Nephron progenitor cell (in vitro differentiated cells): ENCODE data around the gene TSPAN12.
A peak's percentile ranks its signal among the peaks of the same experiment; 100 is the strongest.

Source experiments
- DNase-seq: peaks from one replicate; pipeline ENCODE4 v3.0.0; 2021
- H3K27ac Mint-ChIP-seq: 2 replicates; pipeline ENCODE4 v1.8.0; 2021; ENCODE audit warnings: mild to moderate bottlenecking, moderate library complexity, mixed read lengths
- H3K27me3 Mint-ChIP-seq: 2 replicates; pipeline ENCODE4 v1.8.0; 2021; ENCODE audit warnings: mild to moderate bottlenecking, low read depth, mixed read lengths; ENCODE audit not compliant: poor library complexity
- H3K36me3 Mint-ChIP-seq: 2 replicates; pipeline ENCODE4 v1.8.0; 2021; ENCODE audit warnings: low read depth, mixed read lengths
- H3K4me1 Mint-ChIP-seq: 2 replicates; pipeline ENCODE4 v1.8.0; 2021; ENCODE audit warnings: mixed read lengths
- H3K4me3 Mint-ChIP-seq: 2 replicates; pipeline ENCODE4 v1.8.0; 2021; ENCODE audit warnings: mild to moderate bottlenecking, moderate library complexity, mixed read lengths
- H3K9me3 Mint-ChIP-seq: 2 replicates; pipeline ENCODE4 v1.8.0; 2021; ENCODE audit warnings: mild to moderate bottlenecking, moderate library complexity, mixed read lengths
- TF ChIP-seq, protein P1 (sequence below): fragments of 200-600 bp; sonication (generic); IDR thresholded peaks from 2 replicates; pipeline ENCODE4 v1.5.0; 2021; ENCODE audit warnings: antibody characterized with exemption

Gene TSPAN12

DNA sequence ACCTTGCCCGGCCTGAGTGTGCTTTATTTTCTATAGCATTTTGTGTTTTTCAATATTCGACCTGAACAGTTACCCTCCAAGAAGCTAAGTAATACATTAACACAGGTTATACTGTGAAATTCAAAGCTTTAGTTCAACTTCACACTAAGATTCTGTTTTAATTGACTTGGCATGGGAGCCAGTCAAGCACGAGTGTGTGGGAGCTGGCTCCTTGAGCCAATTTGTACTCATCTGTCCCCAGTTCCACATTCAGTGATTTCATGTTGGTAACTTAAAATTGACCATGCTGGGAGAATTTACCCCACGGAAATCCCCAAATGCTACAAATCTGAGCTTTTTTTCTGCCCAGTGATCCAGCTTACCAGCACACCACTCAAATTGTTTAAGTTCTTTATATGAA is 20.3 kb downstream of the TSPAN12 start:
- Mint-ChIP-seq H3K27ac (peak overlapping the region; percentile 83), H3K4me1 (peaks cover 64% of the 10 kb centered on the region)

DNA sequence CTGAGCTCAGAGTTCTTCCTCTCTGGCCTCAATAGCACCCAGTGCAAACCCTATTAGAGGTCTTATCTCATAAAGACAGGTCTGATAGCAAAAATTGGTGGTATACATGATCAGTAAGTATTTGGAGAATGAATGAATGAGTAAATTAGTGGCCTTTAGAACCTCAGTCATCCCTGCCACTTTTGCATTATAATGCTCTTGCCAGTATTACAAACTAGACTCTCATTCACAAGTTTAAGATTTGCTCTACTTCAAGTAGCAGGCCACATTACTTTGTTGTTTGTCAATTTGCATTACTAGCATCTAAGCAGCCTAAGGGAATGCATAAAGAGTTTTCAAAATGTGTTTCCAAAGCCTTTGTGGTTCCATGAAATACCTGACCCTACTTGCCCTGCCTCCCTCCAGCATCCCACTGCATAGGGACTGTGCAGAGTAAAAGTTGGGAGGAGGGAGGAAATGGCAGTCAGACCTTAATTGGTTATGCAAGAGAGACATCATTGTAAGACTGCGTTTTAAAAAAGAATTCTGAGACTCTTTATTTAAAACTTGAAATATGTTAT is 21.3 kb downstream of the TSPAN12 start:
- Mint-ChIP-seq H3K36me3 (peaks cover 60% of the 10 kb centered on the region), H3K4me3 (no peak overlapping the region), H3K4me1 (peaks cover 61% of the 10 kb centered on the region), H3K27ac (no peak overlapping the region), H3K27me3 (no peaks in the 10 kb centered on the region), H3K9me3 (no peaks in the 10 kb centered on the region)
- no peak for DNase-seq
- TF ChIP-seq, protein P1, sequence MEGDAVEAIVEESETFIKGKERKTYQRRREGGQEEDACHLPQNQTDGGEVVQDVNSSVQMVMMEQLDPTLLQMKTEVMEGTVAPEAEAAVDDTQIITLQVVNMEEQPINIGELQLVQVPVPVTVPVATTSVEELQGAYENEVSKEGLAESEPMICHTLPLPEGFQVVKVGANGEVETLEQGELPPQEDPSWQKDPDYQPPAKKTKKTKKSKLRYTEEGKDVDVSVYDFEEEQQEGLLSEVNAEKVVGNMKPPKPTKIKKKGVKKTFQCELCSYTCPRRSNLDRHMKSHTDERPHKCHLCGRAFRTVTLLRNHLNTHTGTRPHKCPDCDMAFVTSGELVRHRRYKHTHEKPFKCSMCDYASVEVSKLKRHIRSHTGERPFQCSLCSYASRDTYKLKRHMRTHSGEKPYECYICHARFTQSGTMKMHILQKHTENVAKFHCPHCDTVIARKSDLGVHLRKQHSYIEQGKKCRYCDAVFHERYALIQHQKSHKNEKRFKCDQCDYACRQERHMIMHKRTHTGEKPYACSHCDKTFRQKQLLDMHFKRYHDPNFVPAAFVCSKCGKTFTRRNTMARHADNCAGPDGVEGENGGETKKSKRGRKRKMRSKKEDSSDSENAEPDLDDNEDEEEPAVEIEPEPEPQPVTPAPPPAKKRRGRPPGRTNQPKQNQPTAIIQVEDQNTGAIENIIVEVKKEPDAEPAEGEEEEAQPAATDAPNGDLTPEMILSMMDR: no peak

More for the DNA sequence above, 20.3 kb downstream of the TSPAN12 start:
- Mint-ChIP-seq H3K36me3 (peaks cover 59% of the 10 kb centered on the region), H3K4me3 (no peak overlapping the region), H3K9me3 (no peaks in the 10 kb centered on the region), H3K27me3 (no peaks in the 10 kb centered on the region)
- TF ChIP-seq, protein P1: no peak
- DNase-seq: no peak

DNA sequence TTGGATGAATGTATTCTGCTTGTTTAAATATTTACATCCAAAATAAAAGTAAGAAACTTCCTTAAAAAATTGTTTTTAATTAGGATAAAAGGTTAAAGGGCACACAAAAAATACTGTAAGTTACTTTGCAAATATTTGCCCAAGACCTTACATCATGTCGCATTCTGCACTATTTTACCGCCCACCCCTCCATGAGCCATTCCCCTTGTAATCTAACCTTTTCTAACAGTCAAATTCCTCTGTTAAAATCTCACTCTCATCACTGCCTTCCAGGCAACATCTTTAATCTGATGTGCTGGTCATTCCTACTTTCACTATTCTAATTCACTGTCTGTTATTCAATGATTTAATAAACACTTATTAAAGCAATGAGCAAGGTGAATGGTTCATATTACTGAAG is 23.2 kb downstream of the TSPAN12 start:
- H3K27ac Mint-ChIP-seq: no peak overlapping the region
- no peak overlapping the region for H3K4me3 Mint-ChIP-seq
- H3K4me1 Mint-ChIP-seq: peaks cover 47% of the 10 kb centered on the region
- no peak for DNase-seq
- H3K9me3 Mint-ChIP-seq: peaks cover 18% of the 10 kb centered on the region
- TF ChIP-seq, protein P1: no peak
- H3K27me3 Mint-ChIP-seq: no peaks in the 10 kb centered on the region
- peaks cover 71% of the 10 kb centered on the region for H3K36me3 Mint-ChIP-seq

DNA sequence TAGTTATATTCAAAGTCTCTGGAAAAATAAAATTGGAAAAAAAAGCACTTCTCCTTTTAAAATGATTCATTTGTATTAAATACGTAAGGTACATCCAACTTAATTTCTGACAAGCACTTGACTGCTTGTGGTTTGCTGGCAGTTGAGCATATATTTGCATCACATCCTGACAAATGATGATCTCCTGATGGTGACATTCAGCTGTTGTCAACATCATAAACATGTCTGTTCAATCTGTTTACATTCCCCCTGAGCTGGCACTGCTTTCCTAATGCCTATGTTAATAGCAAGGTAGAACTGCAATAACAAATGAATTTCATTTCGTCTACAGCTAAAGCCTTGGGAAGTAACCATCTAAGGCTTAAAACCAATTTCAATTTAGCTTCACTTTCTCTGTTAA is 24.4 kb downstream of the TSPAN12 start:
- DNase-seq: no peak
- Mint-ChIP-seq H3K27ac (no peak overlapping the region), H3K4me3 (no peak overlapping the region), H3K36me3 (peaks cover 66% of the 10 kb centered on the region), H3K4me1 (peaks cover 40% of the 10 kb centered on the region), H3K27me3 (no peaks in the 10 kb centered on the region), H3K9me3 (peaks cover 19% of the 10 kb centered on the region)
- TF ChIP-seq, protein P1: no peak

DNA sequence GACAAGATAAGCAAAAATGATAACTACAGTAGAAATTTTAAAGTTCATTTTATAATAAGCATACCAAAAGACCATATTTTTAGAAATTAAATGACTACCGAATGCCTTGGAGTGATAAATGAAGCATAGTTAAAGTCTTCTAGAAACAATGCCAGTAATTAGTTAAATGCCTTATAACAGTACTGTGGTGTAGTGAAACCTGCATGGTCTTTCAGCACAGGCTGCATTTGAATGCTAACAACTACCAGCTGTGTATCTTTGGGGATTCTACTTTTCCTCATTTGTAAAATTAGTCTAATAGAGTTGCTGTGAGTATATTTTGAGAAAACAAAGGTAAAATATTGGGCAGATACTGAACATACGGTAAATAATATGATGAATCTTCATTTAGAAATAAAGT is 25.1 kb downstream of the TSPAN12 start:
- Mint-ChIP-seq H3K36me3 (peaks cover 66% of the 10 kb centered on the region), H3K4me1 (peaks cover 33% of the 10 kb centered on the region), H3K4me3 (no peak overlapping the region), H3K27ac (peak overlapping the region; percentile 82), H3K9me3 (peaks cover 19% of the 10 kb centered on the region), H3K27me3 (no peaks in the 10 kb centered on the region)
- DNase-seq: no peak
- TF ChIP-seq, protein P1: no peak

DNA sequence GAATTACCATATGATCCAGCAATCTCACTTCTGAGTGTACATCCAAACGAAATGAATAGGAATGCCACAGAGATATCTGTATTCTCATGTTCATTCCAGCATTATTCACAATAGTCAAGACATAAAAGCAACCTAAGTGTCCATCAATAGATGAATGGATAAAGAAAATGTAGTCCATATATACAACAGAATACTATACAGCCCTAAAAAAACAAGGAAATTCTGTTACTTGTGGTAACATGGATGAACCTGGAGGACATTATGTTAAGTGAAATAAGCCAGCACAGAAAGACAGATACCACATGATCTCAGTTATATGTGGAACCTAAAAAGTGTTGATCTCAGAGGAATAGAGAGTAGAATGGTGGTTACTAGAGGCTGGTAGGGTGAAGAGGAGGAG is 26.7 kb downstream of the TSPAN12 start:
- Mint-ChIP-seq H3K9me3 (peaks cover 19% of the 10 kb centered on the region), H3K4me1 (peaks cover 28% of the 10 kb centered on the region), H3K36me3 (peaks cover 57% of the 10 kb centered on the region), H3K27me3 (no peaks in the 10 kb centered on the region), H3K27ac (no peak overlapping the region), H3K4me3 (no peak overlapping the region)
- DNase-seq: no peak
- TF ChIP-seq, protein P1: no peak
